T follicular helper cell (primary cell): Measurements from ENCODE around the gene CD320.
"Not testable (repeated sequence)": the region's sequence is repeated elsewhere in the genome, so short reads cannot be mapped to it uniquely, and the experiment has no call there.

Experiments used
- DNase-seq: peaks from one replicate; pipeline ENCODE4 v3.0.0-alpha.2; 2020; ENCODE audit warnings: low read depth

CD320 gene

DNA sequence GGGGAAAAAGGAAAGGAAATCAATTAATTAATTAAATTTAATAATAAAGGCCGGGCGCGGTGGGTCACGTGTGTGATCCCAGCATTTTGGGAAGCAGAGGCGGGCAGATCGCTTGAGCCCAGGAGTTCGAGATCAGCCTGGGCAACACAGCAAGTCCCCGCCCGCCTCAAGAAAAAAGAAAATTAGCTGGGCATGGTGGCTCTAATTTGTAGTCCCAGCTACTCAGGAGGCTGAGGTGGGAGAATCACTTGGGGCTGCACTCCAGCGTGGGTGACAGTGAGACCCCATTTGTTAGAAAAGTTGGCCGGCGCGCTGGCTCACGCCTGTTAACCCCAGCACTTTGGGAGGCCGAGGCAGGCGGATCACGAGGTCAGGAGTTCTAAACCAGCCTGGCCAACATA, 733 bp upstream of the CD320 start:
- DNase-seq: no peak

DNA sequence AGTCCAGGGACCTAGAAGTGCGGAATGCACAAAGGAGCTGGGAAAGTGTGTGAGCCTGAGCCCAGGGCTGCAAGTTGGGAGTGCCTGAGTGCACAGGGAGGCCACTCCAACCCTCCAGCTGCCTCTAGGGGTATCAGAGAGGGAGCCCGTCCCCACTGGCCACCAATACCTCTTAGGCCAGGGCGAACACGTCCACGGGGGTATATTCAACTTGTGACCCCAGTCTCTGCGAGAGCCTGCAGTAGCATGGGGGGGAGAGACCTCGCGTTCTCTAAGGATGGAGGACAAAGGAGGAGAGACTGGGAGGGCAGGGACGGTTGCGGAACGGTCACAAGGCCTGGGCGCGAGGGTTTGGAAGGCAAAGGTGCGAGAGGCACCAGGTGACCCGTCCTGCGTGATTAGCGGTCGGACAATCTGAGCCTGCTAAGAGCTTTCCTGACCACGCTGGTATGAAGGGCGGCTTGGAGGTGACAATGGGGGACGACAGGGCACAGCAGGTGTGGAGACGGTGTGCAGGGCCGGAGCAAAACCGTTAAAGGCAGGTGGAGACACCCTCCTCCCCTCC, 676 bp downstream of the CD320 start:
- no peak for DNase-seq

DNA sequence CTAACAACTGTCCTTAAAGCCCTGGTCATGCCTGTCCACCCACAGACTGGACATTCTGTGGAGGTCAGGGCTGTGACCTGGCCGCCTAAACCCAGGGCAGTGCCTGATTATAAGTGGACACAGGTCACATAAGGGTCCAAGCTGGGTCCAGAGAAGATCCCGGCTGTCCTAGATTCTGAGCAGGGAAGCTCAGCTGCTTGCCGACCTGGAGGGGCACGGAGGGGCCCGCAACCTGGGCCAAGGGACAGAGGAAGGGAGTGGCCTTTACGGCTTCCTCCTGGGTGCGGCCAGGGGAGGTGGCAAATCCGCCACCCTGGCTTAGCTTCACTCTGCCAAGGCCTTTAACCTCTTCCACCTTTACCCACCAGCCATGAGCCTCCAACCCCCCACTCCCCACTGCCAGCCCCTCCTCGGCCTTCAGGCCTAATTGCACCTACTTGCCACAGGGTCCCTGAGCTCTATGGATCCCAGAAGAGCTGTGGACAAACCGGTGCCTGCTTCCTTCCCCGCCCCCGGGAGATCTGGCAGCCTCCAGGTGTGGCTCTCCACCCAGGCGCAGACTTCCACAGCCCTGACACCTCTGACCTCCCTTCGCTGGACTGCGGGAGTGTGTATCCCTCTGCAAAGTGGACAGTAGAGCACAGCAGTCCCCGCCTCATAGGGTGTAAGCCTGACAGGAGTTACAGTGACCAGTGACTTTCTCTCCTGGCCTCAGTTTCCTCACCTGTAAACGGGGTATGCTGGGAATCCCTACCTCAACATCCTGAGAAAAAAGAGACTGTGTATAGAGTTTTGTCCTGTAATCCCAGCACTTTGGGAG, 1.7 kb downstream of the CD320 start:
- no peak for DNase-seq

DNA sequence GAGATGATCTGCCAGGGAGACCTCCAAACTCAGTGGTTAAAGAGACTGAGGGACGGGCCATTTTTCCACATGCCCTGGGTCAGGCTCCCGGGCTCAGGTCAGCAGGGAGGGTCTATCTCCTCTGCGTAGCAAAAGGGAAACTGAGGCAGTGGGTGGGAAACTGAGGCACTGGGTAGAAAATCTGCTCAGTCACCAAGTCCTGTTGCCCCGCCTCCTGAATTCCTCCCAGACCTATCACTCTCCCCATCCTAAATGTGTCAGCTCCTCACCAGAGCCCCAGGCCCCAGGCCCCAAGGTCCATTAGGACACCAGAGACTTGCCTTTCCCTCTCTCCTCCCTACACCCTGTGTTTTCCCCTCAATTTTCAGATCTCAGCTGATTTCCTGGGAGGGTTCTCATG, 2.4 kb downstream of the CD320 start:
- no peak for DNase-seq

DNA sequence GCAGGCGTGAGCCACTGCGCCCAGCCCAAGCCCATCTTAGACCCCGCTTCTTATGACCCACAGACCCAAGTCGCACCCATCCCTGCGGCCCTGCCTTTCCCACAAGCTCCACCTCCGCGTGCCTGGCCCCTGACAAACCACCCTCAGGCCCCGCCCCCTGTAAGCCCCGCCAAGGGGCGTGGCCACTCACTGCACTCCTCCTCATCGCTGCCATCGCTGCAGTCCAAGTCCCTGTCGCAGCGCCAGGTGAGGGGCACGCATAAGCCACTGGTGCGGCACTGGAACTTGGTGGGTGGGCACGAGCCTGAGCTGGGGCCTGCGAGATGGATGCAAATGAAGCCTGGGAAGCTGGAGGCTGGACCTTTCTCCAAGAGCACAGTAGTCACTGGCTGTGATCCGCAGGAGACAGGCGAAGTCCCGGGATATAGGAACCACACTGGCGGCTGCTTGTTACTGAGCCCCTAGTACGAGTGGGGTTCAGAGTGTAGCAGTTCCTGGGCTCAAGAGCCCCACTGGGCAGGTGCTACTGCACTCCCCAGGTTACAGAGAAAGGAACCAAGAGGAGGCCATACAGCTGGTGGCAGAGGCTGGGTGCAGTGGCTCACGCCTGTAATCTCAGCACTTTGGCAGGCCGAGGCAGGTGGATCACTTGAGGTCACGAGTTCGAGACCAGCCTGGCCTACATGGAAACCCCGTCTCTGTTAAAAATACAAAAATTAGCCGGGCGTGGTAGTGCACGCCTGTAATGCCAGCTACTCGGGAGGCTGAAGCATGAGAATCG, 3.1 kb downstream of the CD320 start:
- no peak for DNase-seq

DNA sequence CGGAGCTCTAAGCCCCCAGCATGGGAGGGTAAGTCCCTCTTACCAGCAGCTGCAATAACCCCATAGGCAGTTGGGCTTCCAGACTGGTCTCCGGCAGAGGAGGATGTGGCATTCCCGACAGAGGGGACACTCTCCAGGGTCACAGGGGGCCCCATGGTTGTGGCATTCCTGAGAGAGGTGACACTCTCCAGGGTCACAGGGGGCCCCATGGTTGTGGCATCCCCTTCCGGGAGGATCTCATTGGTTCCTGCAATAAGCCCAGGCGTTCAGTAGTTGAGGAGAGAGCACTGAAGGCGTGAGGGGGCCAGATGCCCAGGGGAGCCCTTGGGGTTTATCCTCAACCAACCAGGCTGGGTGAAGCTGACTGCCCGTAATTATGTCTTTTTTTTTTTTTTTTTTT, 5.4 kb downstream of the CD320 start:
- DNase-seq: no peak

DNA sequence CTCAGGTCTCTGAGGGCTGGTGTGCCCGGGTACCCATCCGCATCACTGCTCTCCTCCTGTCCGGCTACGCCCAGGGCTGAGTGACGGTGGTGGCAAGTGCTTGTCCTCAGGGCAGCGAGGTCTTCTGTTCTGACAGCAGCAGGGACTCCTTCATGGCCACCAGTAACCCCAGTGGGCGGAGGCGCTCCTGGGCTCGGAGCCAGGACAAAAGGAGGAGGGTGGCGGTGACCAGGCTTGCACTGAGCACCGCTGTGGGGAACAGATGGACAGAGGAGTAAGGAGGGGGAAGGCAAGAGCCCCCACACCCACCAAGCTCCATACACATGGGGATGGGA, 5.8 kb downstream of the CD320 start:
- DNase-seq: no peak

DNA sequence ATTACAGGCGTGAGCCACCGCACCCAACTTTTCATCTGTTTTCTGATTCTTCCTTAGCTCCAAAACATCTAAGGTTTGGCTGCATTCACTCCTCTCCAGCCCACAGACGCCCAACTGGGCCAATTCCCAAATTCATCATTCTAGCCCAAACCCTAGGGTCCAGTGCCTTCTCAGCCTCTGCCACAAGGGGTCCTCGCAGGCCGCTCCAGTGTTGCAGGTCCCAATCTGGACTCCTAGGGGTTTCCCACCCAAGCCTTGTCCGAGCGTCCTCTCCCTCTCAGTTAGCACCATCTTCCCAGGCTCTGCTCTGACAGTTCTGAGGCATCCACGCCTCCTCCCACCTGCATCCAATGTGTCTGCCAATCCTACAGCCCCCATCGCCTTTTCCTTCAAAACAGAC, 16.8 kb downstream of the CD320 start:
- not testable (repeated sequence) for DNase-seq

DNA sequence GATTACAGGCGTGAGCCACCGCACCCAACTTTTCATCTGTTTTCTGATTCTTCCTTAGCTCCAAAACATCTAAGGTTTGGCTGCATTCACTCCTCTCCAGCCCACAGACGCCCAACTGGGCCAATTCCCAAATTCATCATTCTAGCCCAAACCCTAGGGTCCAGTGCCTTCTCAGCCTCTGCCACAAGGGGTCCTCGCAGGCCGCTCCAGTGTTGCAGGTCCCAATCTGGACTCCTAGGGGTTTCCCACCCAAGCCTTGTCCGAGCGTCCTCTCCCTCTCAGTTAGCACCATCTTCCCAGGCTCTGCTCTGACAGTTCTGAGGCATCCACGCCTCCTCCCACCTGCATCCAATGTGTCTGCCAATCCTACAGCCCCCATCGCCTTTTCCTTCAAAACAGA, 31.6 kb downstream of the CD320 start:
- DNase-seq: not testable (repeated sequence)

DNA sequence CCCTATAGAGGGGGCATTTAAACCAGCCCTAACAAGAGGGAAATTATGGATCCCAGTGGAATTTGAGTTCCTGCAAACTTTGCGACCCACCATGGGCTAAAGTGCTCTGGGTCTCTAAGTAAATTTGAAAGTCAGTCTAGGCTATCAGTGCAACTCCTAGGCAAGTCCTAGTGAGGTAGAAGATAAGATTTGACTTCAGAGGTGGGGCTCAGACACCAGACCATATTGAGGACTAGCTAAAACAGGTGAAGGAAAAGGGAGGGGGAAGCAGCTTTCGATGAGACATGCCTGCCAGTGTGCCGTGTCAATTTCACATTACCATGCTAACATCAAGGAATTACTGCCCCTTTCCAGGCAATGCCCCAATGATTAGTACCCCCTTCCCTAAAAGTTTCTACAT, 38.4 kb downstream of the CD320 start:
- DNase-seq: no peak

DNA sequence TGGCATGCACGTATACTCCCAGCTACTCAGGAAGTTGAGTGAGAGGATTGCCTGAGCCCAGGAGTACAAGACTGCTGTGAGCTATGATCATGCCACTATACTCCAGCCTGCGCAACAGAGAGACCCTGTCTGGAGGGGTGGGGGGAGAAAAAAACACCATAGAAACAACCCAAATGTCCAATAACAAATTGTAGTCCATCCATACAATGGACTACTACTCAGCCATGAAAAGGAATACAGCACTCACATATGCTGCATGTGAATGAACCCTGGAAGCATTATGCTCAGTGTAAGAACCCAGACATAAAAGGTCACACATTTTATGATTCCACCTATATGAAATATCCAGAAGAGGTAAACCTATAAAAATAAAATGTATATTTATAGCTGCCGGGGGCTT, 42.3 kb downstream of the CD320 start:
- DNase-seq: no peak

DNA sequence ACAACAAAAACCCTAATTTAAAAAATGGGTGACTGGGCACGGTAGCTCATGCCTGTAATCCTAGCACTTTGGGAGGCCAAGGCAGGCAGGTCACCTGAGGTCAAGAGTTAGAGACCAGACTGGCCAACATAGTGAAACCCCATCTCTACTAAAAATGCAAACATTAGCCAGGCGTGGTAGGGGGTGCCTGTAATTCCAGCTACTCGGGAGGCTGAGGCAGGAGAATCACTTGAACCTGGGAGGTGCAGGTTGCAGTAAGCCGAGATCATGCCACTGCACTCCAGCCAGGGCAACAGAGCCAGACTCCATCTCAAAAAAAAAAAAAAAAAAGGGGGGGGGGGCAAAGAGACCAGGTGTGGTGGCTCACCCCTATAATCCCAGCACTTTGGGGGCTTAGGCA, 43.9 kb downstream of the CD320 start:
- DNase-seq: not testable (repeated sequence)

DNA sequence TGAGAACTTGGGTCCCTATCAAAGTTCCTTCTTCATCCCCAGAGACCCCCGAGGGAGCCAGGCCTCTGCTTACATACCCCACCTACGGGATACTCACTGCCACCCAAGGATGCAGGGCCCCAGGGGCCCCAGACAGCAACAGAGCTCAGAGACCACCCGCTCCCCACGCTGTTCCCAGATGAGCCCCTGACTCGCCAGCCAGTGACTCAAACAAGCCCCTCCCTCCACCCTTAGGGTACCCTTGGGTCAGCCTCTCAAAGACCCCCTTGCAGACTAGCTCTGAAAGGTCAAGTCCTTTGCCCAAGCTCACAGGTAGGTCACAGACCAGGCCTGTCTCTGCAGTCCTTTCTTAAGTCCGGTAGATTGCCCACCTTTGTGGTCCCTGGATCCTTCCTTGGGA, 45.7 kb downstream of the CD320 start:
- DNase-seq: no peak

DNA sequence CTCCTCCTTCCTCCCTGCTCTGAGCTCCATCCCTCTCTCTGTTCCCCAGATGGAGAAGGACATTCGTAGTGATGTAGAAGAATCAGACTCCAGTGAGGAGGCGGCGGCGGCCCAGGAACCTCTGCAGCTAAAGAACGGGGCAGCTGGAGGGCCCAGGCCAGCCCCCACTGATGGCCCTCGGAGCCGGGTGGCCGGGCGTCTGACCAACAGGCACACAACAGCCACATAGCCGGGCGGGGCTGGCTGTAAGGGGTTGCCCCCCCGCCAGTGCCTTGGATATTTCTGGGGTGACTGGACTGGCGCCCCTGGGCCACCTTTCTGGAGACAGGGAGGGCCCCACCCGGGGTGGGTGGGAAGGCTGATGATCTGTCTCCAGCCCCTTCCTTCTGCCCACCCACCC, 46.3 kb downstream of the CD320 start:
- DNase-seq: no peak

DNA sequence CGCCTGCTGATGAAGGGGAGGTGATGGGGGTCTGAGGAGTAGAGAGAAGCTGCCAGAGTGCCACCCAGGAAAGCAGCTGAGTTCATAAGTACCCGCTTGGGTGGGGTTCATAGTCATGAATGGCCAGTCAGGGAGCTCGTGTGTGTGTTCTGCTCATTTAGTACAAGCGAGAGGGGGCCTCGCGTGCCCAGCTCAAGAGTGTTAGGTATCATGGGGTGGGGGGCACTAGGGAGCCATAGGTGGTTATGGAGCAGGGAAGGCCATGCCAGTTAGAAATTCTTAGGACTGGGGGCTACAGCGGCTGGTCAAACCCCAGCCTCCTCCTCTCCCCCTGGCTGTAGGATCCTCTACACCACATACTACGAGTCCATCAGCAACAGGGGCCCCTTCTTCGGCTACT, 46.8 kb downstream of the CD320 start:
- no peak for DNase-seq

DNA sequence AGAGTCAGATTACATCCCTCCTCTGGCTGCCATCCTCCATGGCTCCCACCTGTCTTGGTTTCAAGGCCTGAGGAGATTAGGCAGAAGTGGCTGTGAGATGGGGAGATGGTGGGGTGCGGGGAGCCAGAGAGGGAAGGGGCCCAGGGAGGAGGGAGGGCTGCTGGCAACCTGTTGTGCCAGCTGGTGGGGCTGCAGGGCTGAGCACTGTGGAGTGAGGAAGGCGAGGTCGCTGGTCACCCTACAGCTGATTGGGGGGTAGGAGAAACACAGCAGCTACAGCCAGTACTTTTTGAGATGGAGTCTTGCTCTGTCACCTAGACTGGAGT, 48.3 kb downstream of the CD320 start:
- no peak for DNase-seq

DNA sequence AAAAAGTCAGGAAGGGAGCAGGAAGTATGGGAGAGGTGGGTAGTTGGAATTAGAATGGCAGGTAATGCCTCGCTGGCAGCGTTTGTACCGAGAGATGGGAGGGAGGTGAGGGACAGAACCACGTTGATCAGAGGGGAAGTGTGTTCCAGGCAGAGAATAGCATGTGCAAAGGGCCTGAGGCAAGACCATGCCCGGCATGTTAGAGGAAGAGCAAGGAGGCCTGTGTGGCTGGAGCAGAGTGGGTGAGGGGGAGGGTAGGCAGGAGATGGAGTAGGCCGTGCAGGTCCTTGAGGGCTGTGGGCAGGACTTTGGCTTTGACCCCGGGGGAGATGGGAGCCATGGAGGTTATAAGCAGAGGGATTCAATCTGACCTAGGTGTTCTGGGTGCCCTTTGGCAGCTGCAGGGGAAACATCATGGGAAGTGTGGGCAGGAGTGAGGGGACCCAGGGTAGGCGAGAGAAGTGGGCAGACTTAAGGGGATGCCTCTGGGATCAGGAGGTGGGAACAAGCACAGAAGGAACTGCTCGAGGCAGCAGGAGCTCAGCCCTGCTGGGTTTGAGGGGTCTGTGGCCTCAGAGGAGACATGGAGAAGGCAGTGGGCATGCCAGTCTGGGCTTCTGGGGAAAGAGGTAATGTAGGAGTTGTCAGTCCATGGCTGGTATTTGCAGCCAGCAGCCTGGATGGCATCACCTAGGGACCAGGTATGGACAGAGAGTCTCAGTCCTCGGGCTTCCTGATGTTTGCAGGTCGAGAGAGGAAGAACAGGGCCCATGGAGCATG, 48.8 kb downstream of the CD320 start:
- DNase-seq: no peak

DNA sequence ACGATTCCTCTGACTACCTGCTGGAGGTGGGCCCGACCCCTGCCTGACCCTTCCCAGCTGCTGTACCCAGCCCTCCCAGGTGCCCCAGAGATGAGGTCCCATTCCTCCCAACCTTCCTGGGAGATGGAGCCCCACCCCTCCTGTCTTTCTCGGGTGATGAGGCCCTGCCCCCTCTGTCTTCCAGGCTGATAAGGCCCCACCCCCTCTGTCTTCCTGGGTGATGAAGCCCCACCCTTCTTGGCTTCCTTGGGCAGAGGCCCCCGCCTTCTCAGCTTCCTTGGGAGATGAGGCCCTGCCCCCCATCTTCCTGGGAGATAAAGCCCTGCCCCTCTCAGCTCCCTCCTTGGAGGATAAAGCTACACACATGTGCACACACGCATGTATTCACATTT, 51.1 kb downstream of the CD320 start:
- no peak for DNase-seq

DNA sequence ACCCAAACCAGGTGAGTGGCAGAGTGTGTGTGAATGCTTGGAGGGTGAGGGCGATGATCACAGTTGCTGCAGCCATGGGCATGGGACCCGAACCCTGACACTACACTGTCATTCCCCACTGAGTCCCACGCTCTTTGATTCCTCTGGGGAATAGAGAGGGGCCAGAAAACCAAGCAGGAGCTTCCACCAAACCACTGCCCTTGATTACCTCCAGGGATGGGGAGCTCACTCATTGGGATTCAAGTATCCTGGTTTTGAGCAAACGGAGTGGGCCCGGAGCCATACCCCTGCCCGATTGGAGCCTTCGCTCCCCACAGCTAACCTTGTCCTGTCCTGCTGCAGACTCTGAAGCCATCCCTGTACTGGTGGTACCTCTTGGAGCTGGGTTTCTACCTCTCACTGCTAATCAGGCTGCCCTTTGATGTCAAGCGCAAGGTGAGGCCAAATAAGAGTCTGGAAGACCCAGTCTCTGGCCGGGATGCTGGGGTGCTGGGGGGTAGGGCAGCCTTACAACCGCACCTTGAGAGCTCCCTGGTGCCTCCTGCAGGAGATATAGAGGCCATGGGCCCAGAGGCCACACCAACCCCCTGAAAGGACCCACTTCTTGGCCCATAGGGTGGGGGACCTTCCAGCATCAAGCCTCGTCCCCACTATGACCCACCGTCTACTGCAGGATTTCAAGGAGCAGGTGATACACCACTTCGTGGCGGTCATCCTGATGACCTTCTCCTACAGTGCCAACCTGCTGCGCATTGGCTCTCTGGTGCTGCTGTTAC, 51.7 kb downstream of the CD320 start:
- no peak for DNase-seq

DNA sequence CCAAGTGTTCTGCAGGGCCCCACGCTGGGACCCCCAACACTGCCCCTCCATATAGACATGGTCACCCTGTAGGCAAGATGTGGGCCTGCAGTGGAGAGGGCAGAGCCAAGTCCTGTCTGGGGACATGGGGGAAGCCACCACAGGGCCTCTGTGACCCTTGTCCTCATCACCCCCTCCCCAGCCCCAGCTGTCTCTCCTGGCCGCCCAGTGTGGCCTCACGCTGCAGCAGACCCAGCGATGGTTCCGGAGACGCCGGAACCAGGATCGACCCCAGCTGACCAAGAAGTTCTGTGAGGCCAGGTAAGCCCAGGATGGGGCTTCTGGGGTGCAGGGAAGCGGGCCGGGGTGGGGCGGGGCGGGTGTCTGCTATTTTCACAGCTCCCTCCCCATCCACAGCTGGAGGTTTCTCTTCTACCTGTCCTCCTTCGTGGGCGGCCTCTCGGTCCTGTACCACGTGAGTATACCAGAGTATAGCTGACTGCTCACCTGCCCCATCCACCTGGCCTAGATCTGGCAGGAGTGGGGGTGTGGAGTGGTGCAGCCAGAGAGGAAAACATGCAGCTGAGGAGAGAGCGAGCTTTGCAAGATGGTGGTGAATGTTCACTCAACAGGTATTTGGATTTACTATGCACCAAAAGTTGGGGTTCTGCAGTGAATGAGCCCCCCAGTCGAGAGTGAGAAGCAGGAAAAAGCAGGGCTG, 52.6 kb downstream of the CD320 start:
- DNase-seq: no peak

DNA sequence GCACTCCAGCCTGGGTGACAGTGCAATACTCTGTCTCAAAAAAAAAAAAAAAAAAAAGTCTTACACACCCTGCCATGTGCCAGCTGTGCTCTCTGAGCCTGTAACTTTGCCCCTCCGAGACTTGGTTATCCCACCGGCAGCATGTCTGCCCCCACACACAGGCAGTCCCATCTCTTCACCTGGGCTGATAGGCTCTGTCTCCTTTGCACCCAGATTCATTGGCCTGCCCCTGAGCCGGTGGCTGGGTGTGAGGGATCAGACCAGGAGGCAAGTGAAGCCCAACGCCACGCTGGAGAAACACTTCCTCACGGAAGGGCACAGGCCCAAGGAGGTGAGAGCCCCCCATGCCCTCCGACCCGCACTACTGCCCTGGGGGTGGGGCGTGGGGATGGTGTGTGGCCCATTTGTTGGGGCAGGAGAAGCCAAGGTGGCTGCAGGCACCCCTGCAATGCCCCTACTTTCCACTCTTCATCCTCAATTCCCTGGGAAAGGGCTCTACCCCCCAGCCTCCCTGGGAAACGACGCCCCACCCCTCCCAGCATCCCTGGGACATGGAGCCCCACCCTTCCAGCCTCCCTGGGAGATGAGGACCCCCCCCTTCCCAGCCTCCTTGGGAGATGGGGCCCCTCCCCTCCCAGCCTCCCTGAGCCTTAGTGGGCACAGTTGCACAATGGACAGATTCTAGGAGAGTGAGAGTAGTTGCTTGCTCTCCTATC, 53.7 kb downstream of the CD320 start:
- no peak for DNase-seq
